Activated CD8-positive, alpha-beta memory T cell treated with anti-CD3 and anti-CD28 coated beads for 4 hours (primary cell): ENCODE data around the gene MOK.
"Not testable (repeated sequence)": the region's sequence is repeated elsewhere in the genome, so short reads cannot be mapped to it uniquely, and the experiment has no call there.

Experiments
- DNase-seq, 2 donors: peaks; one replicate each; pipeline ENCODE4 v3.0.0-alpha.2; 2020; ENCODE audit warnings: low read depth in 2 of 2

The MOK gene

DNA sequence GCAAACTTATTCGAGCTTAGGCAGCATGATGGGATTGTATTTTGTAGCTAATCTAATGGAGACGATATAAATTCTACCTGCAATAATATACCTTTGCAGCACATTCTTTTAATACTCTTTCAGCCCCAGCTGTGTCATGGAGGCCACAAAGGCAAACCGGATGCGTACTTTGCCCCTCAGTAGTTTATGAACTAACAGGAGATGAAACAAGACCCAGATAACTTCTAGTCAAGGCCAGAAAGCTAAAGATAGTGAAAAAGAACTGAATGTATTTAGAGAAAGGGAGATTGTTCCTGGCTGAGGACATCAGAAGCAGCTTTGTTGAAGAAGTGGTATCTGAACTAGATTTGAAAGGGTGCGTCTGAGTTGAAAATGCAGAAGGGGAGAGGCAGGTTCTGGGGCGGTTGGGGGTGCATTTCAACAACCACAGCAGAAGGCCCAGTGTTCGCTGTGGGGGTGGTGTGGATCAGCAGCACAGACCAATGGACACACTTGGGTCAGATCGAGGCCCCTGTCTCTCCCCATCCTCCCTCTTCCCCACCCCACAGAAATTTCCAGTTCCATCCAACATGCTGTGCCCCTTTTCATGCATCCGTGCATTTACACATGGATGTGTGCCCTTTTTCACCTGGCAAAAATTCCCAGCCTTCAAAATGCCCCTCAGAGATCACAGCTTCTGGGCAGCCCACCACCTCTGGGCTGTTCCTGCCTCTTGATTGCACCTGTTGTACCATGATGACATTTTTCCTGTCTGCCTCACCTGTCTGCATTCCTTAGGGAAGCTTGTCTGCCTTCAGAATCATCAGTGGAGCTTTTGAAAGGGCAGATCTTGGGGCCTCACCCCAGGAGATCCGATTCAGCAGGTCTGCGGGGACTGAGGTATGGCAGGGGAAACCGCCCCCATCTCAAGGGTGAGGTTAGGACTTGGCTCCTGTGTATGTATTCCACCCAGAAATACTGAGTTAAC, 16.8 kb upstream of the MOK start:
- DNase-seq: no peak

- DNase-seq: no peak
Observed at GRCh38 chr14:102320671-102321455, 15.9 kb upstream of the MOK start.

GRCh38 chr14:102320033-102320660, 15.2 kb upstream of the MOK start:
- peak; percentile 15 to 33 for DNase-seq

GRCh38 chr14:102319351-102320032, 14.5 kb upstream of the MOK start, which contains the start of gene ZNF839:
Gene ZNF839 (plus strand): TSS chr14:102319746. CDS start chr14:102319766, 20 bp downstream.
- DNase-seq: peak; percentile 86 to 89

DNA sequence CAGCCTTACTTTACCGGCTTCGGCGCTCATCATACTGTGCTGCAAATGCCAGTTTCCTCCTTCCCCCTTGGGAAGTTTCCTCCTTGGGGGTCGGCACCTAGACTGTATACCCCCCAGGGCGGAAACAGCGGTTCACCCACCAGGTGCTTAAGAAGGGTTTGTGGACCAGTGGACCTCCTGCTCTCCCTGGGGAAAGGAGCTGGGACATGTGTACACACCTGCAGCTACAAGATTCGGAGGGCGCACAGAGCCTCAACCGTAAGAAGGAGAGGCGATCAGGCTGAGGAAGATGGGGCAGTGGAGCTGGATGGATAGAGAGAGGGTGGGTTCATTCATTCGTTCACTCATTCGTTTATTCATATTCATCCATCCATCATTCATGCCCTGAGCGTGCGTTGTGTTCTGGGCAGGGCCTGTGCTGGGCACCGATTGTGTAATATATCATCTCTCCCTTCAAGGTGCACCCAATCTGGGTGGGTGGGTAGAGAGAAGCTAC, 13.9 kb upstream of the MOK start:
- DNase-seq: no peak

DNA sequence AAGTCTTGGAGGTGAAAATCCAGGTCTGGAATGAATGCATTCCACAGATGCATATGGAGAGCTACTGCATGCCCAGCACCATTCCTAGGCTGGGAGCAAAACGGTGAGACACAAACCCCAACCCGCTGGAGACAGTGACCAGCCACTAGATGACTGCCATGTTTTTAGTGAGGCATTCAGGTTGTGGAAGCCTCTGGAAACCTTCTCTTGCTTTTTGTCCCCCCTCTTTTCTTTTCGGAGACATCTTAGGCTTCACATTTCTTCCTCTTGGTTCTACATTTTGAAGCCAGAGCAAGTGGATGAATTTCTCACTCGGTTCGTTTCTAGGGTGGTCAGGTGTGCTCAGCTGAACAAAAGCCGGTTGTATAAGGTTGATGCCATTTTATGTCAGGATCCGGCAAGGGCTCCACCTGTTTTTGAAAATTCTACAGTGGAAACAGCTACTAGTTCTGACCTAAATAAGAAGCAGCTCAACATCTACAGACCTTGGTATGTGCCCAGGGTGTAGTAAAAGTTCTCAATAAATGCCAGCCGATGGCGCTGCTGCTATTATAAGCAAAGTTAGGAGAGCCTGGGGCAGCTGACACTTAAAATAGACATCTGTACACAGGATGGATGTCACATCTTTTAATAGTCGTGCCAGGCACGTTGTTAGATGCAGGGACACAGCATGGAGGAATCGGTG, 12.7 kb upstream of the MOK start:
- no peak for DNase-seq

- peak; percentile 85 to 91 for DNase-seq
Observed at GRCh38 chr14:102316743-102317563, 12.0 kb upstream of the MOK start.

DNA sequence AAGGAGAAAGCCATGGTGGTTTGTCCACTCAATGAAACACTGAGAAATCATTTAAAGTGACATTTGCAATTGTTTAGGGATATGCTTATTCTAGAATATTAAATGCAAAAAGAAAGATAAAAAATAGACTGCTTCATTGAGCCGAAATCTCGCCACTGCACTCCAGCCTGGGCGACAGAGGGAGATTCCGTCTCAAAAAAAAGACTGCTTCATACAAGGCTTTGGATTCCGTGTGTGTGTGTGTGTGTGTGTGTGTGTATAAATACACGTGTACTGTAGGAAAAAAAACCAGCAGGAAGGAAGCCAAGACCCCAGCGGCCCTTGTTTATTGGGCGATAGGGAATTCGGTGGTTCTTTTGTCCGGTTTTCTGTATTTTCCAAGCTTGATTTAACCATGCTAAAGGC, 11.4 kb upstream of the MOK start:
- DNase-seq: no peak

DNA sequence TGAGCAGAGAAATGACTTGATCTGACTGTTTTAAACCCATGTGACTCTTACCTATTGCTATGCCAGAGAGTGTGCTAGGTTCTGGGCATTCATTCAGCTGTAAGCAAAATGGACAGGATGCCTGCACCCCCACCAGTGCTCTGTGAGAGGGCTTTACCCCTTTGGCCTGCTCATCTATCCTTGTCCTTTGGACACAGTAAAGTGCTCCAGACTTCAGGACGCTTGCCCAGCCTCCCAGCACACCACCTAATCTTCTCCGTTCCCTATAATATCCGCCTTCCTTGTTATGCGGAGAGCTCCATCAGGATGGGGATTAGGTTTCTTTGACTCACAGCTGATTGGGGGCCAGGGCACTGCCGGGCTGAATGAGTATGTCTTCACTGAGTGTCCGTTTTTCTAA, 10.2 kb upstream of the MOK start:
- no peak for DNase-seq

DNA sequence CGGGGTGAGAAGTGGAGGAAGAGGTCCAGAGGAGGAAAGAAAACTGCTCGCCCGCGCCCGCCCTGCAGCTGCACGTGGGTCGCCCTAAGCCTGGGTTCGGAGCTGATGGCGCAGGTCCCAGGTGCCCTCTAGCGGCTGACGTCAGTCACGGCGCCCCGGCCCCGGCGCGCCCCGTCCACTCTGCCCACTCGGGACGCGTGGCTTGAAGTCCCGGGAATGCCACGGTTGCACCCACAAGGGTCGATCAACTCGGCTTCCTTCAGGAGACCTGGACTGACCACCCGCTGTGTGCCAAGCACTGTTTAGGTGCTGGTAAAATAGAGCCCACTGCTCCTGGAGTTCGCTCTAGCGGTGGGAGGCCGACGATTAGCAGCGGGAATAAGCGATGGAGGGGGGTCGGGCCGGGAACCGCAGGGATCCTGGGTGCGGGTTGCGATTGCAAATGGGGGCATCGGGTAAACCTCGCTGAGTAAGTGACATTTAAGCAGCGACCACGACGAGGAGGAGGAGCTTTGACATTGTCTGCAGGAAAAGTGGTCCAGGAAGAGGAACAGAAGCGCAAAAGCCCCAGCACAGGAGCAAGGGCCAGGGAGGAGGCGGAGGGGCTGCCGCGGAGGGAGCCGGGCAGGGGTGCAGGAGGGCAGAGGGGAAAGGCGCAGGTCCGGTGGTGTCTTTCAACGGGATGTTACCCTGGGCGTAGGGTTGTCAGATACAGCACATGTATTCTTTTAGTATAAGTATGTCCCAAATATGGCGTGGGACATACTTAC, 9.5 kb upstream of the MOK start:
- DNase-seq: peak; percentile 59 to 60

DNA sequence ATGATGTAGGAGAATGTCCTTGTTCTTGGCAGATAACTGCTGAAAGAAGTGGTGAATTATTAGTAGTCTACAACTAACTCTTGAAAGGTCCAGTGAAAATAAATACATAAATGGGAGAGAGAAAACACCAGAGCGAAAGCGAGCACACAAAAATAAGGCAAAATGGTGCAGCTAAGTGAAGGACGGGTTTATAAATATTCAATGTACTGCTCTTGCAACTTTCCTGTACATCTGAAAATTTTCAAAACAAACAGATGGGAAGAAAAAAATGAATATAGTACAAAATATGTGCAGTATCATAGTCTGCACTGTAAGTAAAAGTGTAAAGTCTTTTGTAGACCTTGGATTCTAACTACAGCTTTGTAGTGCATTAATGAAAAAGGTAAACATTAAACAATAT, 1.3 kb downstream of the MOK start:
- no peak for DNase-seq

- DNase-seq: not testable (repeated sequence)
Observed at GRCh38 chr14:102298303-102299070, 6.5 kb downstream of the MOK start.

GRCh38 chr14:102297436-102298170, 7.4 kb downstream of the MOK start:
- DNase-seq: no peak

DNA sequence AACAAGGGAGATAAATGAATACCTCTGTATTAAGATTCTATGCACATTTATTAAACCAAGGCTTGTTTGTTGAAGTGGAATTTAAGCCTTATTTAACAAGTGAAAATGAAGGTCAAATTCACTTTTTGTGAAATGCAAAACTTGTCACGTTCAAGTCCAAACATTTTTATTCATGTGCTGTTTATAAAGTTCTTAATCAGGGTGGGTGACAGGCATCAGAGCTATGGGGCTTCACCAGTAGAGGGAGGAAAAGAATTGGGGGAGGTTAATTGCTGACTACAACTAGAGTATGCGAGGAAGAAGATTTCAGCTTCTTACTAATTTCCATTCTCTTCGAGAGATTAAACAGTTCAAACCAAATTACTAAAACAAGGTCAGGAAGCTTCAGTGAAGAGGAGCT, 9.7 kb downstream of the MOK start:
- DNase-seq: no peak

GRCh38 chr14:102293781-102294180, 11.2 kb downstream of the MOK start:
- DNase-seq: no peak

DNA sequence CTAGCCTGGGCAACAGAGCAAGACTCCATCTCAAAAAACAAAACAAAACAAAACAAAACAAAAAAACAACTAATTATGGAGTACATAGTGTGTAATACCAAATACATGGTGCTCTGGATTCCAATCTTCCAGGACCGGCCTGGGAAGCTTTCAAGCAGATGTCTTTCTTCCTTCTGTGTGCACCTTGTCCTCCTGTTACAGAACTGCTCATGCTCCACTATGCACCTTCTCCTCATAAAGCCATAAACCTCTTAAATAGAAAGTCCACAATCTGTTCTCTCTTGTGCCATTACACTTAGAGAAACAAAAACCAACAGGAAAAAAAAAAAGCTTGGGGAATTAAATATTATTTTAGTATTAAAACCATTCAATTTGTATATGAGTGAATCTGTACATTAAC, 12.5 kb downstream of the MOK start:
- no peak for DNase-seq

- DNase-seq: no peak
Observed at GRCh38 chr14:102288139-102288538, 16.8 kb downstream of the MOK start.

GRCh38 chr14:102285106-102285505, 19.9 kb downstream of the MOK start:
- DNase-seq: no peak
